DND-41 (cell line): ENCODE results near the gene DOC2B.

Experiments
- CTCF ChIP-seq: IDR thresholded peaks from 2 replicates; pipeline ENCODE4 v1.5.1; 2012; ENCODE audit warnings: borderline replicate concordance, low read length, moderate library complexity, mild to moderate bottlenecking; ENCODE audit not compliant: poor library complexity, severe bottlenecking; ENCODE audit errors: extremely low read depth
- EZH2 ChIP-seq: IDR thresholded peaks from 3 replicates; pipeline ENCODE4 v1.6.1; 2012; ENCODE audit warnings: borderline replicate concordance, low read depth, mild to moderate bottlenecking, moderate library complexity, low read length, inconsistent platforms; ENCODE audit not compliant: severe bottlenecking

- TF ChIP-seq CTCF: no peak
- TF ChIP-seq EZH2: no peak
Measured at GRCh38 chr17:153851-154250, 27.6 kb downstream of the DOC2B start.
